Right lobe of liver (tissue), 6 donors: ENCODE results near the gene GPR158. TPM values are rescaled to one million over a fixed set of nuclear protein-coding genes. Genes with fewer than 3 reads are reported as not detected.

Experiments used
- ATAC-seq, 4 donors: fragments of 200-7000 bp; cut with Tn5 transposase; one replicate each; pipeline ENCODE4 v1.9.1; 2020; ENCODE audit warnings: mild to moderate bottlenecking in 4 of 4, moderate library complexity in 4 of 4
- DNase-seq, 3 donors: peaks; one replicate each; pipeline ENCODE4 v3.0.0-alpha.2; 2020
- H3K27ac ChIP-seq, 3 donors: fragments of 200-600 bp; one replicate each; pipeline ENCODE4 v1.8.0; 2022
- H3K27me3 ChIP-seq, 2 donors: fragments of 200-600 bp; one replicate each; pipeline ENCODE4 v1.8.0; 2022
- H3K36me3 ChIP-seq, 4 donors: fragments of 200-600 bp; sonication (generic) in 1 of 4; one replicate each; pipeline versions ENCODE4 v1.5.1 to v1.8.0; 2017 to 2022; ENCODE audit warnings: control low read depth in 1 of 4
- H3K4me1 ChIP-seq, 4 donors: fragments of 200-600 bp; sonication (generic) in 1 of 4; one replicate each; pipeline versions ENCODE4 v1.5.1 to v1.8.0; 2017 to 2022; ENCODE audit warnings: control low read depth in 1 of 4
- H3K4me3 ChIP-seq, 3 donors: fragments of 200-600 bp; one replicate each; pipeline ENCODE4 v1.8.0; 2022
- H3K9me3 ChIP-seq, 4 donors: fragments of 200-600 bp; sonication (generic) in 1 of 4; one replicate each; pipeline versions ENCODE4 v1.5.1 to v1.8.0; 2017 to 2022; ENCODE audit warnings: control low read depth in 1 of 4
- POLR2A ChIP-seq: fragments of 450-650 bp; IDR thresholded peaks from one replicate; pipeline ENCODE4 v1.6.1; 2017; ENCODE audit warnings: antibody characterized with exemption, mild to moderate bottlenecking
- WGBS: methylation state at CpG from one replicate; pipeline ENCODE4 v1.1.6; 2018; ENCODE audit warnings: low coverage, low lambda C conversion rate; ENCODE audit not compliant: insufficient coverage; ENCODE audit errors: missing lambda C conversion rate; 5-methylcytosine and 5-hydroxymethylcytosine counted together
- intact Hi-C, 2 donors: fragments of 100-400 bp; cut with DNase I; formaldehyde crosslinking; loops; one replicate each; pipeline versions ENCODE4 v1.11.2 to v1.14.1; 2022
- total RNA-seq, 6 experiments: library from RNA; depleted of rRNA in 2 of 6; stranded (reverse); fragments of >200 nt in 2 of 6; fragmentation: NEBNext Ultra II Directional in 3 of 6; extraction: Animal tissue kit (Norgen Biotek cat#: 25700) in 3 of 6; gene quantifications; one replicate each; pipeline versions ENCODE4 v1.1.0 to v1.2.4, GENCODE V29; 2016 to 2023
- TF ChIP-seq, protein P1 (sequence below), 4 donors: fragments of 200-600 bp in 3 of 4; fragments of 450-650 bp in 1 of 4; IDR thresholded peaks; one replicate each; pipeline versions ENCODE4 v1.5.1 to v1.8.0; 2016 to 2022; ENCODE audit warnings: antibody characterized with exemption in 4 of 4, mild to moderate bottlenecking in 2 of 4
- donor health status: DM: no; HTN: yes; CAD: no.
- donor health status: DM: no; HTN: no; CAD: no.
- donor health status: DM: no; HTN: no; CAD: no.
- donor health status: DM: no; HTN: yes; CAD: no.
- donor health status: DM: no; HTN: yes; CAD: no.

Gene GPR158
- total RNA-seq, 6 experiments from 2014 or later, result 0.04 to 0.14 TPM; not detected in 4

GRCh38 chr10:25441270-25441669, 266.5 kb downstream of the GPR158 start:
- intact Hi-C loops, result no loop called here

GRCh38 chr10:25444266-25444665, 269.5 kb downstream of the GPR158 start:
- TF ChIP-seq POLR2A, result no peak
- TF ChIP-seq, protein P1, sequence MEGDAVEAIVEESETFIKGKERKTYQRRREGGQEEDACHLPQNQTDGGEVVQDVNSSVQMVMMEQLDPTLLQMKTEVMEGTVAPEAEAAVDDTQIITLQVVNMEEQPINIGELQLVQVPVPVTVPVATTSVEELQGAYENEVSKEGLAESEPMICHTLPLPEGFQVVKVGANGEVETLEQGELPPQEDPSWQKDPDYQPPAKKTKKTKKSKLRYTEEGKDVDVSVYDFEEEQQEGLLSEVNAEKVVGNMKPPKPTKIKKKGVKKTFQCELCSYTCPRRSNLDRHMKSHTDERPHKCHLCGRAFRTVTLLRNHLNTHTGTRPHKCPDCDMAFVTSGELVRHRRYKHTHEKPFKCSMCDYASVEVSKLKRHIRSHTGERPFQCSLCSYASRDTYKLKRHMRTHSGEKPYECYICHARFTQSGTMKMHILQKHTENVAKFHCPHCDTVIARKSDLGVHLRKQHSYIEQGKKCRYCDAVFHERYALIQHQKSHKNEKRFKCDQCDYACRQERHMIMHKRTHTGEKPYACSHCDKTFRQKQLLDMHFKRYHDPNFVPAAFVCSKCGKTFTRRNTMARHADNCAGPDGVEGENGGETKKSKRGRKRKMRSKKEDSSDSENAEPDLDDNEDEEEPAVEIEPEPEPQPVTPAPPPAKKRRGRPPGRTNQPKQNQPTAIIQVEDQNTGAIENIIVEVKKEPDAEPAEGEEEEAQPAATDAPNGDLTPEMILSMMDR (IDR thresholded peaks at IDR 0.05), result no peak
- Histone ChIP-seq H3K27me3 (no peaks in the 10 kb centered on the region), H3K27ac (no peak overlapping the region), H3K36me3 (no peaks in the 10 kb centered on the region), H3K4me1 (no peaks in the 10 kb centered on the region), H3K4me3 (no peak overlapping the region), H3K9me3 (no peaks in the 10 kb centered on the region)
- 70% methylated on average over 6 of the region's 6 CpGs for WGBS
- DNase-seq (no peak), ATAC-seq (no peak)
- intact Hi-C loops, result no loop called here

More at GRCh38 chr10:25441270-25441669, 266.5 kb downstream of the GPR158 start:
- ATAC-seq, result no peak
- Histone ChIP-seq H3K4me3 (no peak overlapping the region), H3K36me3 (no peaks in the 10 kb centered on the region), H3K9me3 (no peaks in the 10 kb centered on the region), H3K27me3 (no peaks in the 10 kb centered on the region), H3K4me1 (no peaks in the 10 kb centered on the region), H3K27ac (no peak overlapping the region)
- 12% methylated on average over 1 of the region's 1 CpG for WGBS
- no peak for DNase-seq
- no peak for TF ChIP-seq POLR2A
- TF ChIP-seq, protein P1 (IDR thresholded peaks at IDR 0.05), result no peak

GRCh38 chr10:25451401-25451800, 276.6 kb downstream of the GPR158 start:
- H3K36me3 ChIP-seq, result no peaks in the 10 kb centered on the region
- H3K4me1 ChIP-seq, result no peaks in the 10 kb centered on the region
- intact Hi-C loops, result no loop called here
- no peak for DNase-seq
- peaks cover 0 to 3% (median 0%) of the 10 kb centered on the region in 4 donors for H3K9me3 ChIP-seq
- no peak for ATAC-seq
- 61% methylated on average over 4 of the region's 4 CpGs for whole genome bisulfite sequencing
- TF ChIP-seq, protein P1 (IDR thresholded peaks at IDR 0.05), result no peak
- no peak for TF ChIP-seq POLR2A
- no peak overlapping the region for H3K27ac ChIP-seq
- no peaks in the 10 kb centered on the region for H3K27me3 ChIP-seq
- no peak overlapping the region for H3K4me3 ChIP-seq

- no peak overlapping the region for H3K27ac ChIP-seq
- no peaks in the 10 kb centered on the region for H3K36me3 ChIP-seq
- intact Hi-C loops, result no loop called here
- ATAC-seq (no peak), DNase-seq (no peak)
- H3K27me3 ChIP-seq, result no peaks in the 10 kb centered on the region
- 55% methylated on average over 1 of the region's 1 CpG for WGBS
- H3K9me3 ChIP-seq, result peaks cover 0 to 3% (median 0%) of the 10 kb centered on the region in 4 donors
- H3K4me1 ChIP-seq, result no peaks in the 10 kb centered on the region
- TF ChIP-seq POLR2A, result no peak
- TF ChIP-seq, protein P1 (IDR thresholded peaks at IDR 0.05), result no peak
- no peak overlapping the region for H3K4me3 ChIP-seq
These were observed 278.8 kb downstream of the GPR158 start for GRCh38 chr10:25453619-25454018.
